HG03196 (cell line): ENCODE results near the gene TIPARP.
"Not testable (repeated sequence)": the region's sequence is repeated elsewhere in the genome, so short reads cannot be mapped to it uniquely, and the experiment has no call there.

Experiments
- ATAC-seq: cut with Tn5 transposase; IDR thresholded peaks from one replicate; pipeline ENCODE4 v1.9.1; 2021; ENCODE audit not compliant: unreplicated experiment

TIPARP gene

GRCh38 chr3:156737049-156737448 is 62.7 kb downstream of the TIPARP start:
- ATAC-seq: not testable (repeated sequence)

- no peak for ATAC-seq
Measured at GRCh38 chr3:156738251-156738650, 63.9 kb downstream of the TIPARP start.

GRCh38 chr3:156739976-156740375 is 65.6 kb downstream of the TIPARP start:
- ATAC-seq: no peak

- not testable (repeated sequence) for ATAC-seq
Measured at GRCh38 chr3:156740581-156740980, 66.2 kb downstream of the TIPARP start.

- no peak for ATAC-seq
Measured at GRCh38 chr3:156741935-156742334, 67.5 kb downstream of the TIPARP start.

GRCh38 chr3:156742401-156742800 is 68.0 kb downstream of the TIPARP start:
- ATAC-seq: no peak

GRCh38 chr3:156743859-156744258 is 69.5 kb downstream of the TIPARP start:
- no peak for ATAC-seq

GRCh38 chr3:156744631-156745030 is 70.2 kb downstream of the TIPARP start:
- no peak for ATAC-seq

- no peak for ATAC-seq
Measured at GRCh38 chr3:156745766-156746165, 71.4 kb downstream of the TIPARP start.

GRCh38 chr3:156747046-156747445 is 72.7 kb downstream of the TIPARP start:
- ATAC-seq: no peak

- no peak for ATAC-seq
Measured at GRCh38 chr3:156749244-156749643, 74.9 kb downstream of the TIPARP start.

GRCh38 chr3:156750191-156750873 is 75.9 kb downstream of the TIPARP start:
- ATAC-seq: no peak

- no peak for ATAC-seq
Measured at GRCh38 chr3:156750874-156751245, 76.5 kb downstream of the TIPARP start.

GRCh38 chr3:156751461-156752025 is 77.2 kb downstream of the TIPARP start:
- no peak for ATAC-seq
